H54 (cell line): ENCODE data around the gene CADPS2.

Experiments used
- DNase-seq: peaks from one replicate; pipeline ENCODE4 v3.0.0; 2011; ENCODE audit warnings: low spot score, mixed read lengths; ENCODE audit not compliant: insufficient read length
- FAIRE-seq: peaks from 3 replicates; lab custom pipeline; 2011; peaks lifted over from hg19 to GRCh38; lab: Jason Lieb, UNC
- POLR2A ChIP-seq: IDR thresholded peaks from 2 replicates; pipeline ENCODE4 v1.6.1; 2011; ENCODE audit warnings: low read depth, mild to moderate bottlenecking, low read length

Gene CADPS2

DNA sequence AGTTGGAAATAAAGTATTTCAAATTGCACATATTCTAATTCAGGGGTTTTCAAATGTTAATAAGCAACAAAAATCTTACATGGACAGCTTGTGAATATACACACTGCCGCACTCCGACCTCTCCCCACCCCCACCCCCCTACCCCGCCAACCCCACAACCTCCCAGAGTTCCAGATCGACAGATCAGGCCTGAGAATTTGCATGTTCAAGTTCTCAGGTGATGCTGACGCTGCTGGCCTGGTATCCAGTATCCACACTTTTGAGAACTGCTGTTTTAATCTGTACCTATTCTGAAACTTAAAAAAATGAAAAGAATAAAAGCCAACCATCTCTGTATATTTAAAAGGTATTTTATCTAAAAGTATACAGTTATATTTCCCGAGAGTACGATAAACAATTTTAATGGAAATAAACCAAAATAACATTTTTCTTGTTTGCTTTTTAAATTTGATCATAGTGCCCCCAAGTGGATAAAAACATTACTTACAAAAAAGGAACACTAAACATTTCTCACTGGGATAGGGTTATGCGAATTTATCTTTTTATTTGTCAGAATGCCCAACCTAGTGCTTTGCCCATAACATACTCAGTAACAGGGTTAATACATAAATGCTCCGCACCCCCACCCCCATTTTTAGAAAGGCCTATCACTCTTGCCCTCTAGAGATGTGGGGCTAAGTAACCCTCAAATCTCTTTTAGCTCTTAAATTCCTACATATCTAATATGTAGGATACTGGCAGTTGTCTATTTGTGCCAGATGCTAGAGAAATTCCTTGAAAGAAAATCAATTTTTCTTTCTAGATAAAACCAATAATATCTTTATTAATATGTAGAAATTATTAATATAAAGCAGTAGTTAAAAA, 353.6 kb downstream of the CADPS2 start:
- FAIRE-seq (peak; percentile 36), DNase-seq (no peak)

DNA sequence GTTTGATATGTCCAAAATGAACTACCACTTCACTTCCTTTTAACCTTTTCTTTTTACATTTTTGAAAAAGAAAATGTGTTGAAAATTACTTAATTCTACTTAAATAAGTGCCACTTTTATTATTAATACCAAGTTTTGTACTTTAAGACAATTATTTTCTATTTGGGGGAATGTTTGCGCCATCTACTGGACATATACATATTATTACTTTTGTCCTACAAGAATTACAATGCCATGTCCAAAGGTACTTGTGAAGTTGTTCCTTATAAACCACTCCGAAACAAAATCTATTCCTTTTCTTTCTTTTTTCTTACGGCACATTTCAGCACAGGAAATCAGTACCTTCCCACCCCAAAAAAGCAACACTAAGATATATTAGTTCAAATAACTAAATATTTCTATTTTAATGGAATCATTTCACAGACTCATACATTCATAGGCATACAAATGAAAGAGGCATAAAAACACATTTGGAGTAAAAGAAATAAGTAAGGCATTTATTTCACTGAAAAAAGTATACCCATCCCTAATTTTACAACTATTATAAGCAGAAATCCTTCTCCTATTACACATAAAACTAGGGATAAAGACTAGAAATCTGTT, 357.3 kb downstream of the CADPS2 start:
- FAIRE-seq (no peak), DNase-seq (no peak)
- TF ChIP-seq POLR2A = no peak

More for the DNA sequence above, 353.6 kb downstream of the CADPS2 start:
- no peak for TF ChIP-seq POLR2A

DNA sequence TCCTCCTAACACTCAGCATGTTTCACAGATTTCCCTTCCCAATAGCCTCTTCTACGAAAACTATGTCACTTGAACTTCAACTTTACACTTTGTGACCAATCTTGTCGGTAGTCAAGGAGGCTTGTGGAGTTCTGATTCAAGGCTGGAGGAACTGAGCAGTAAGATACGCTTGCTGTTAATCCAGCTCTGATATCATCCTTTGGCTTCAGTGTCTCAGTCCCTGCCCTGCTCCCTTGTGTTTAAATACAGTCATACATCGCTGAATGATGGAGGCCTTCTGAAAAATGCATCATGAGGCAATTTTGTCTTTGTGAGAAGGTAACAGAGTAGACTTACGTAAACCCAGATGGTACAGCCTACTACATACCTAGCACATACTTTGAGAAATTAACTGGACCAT, 360.9 kb downstream of the CADPS2 start:
- no peak for TF ChIP-seq POLR2A
- FAIRE-seq = no peak
- DNase-seq = no peak

DNA sequence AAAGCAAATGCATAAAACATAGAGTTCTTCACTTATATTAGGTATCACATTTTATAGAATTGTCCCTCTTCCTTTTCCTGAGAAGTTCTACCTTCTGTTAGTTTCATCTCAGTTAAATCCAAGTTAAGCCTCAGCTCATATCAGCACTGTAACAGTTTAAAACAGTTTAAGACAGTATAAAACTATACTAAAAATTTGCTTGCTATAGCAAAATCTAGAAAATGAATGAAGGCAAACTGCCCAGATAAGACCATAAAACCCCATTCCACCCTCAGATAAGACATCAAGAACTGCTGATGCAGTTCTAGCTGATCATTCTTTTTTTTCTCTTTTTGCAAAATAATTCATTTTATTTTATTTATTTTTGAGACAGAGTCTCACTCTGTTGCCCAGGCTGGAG, 364.5 kb downstream of the CADPS2 start:
- TF ChIP-seq POLR2A = no peak
- DNase-seq (no peak), FAIRE-seq (no peak)

DNA sequence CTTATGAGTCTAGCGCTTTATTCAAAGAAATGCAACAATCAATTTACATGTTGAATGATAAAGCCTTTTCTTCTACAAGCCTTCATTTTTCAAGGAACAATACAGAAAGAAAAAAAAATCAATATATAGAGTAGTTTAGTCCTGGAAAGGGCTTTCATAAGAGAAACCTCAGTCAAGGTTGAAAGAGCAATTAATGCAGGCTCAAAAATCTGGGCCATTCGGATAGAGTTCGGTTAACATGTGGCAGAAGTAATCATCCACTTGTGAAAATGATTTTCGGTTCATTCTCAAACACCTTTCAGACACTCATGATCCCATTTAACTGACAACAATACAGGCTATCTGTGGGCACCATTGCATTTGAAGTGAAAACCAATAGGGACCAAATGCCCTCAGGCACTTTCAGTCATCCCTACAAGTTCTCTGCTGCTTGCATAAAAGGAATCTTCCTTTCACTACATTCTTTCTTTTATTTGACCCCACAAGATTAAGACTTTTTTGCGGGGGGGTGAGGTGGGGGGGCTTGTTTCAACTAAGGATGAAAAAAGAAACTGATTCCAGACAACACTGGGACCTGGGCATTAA, 365.2 kb downstream of the CADPS2 start:
- no peak for TF ChIP-seq POLR2A
- FAIRE-seq = no peak
- DNase-seq = no peak

DNA sequence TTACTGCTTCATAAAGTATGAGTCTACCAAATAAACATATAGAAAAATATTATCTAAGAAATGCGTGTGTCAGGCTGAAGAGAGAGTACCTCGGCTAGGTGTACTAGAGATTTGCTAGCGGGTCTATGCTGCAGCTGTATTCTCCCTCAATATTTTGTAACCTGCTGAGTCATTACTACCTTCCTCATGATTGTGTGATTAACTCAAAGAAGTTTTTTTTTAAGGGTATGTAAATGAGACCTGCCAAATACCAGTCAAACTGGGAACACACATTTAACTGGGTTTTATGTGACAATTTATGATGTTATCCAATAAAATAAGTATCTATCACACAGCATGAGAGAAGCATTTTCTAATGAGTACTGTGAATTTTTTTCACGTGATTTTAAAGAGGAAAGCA, 367.8 kb downstream of the CADPS2 start:
- FAIRE-seq = no peak

DNA sequence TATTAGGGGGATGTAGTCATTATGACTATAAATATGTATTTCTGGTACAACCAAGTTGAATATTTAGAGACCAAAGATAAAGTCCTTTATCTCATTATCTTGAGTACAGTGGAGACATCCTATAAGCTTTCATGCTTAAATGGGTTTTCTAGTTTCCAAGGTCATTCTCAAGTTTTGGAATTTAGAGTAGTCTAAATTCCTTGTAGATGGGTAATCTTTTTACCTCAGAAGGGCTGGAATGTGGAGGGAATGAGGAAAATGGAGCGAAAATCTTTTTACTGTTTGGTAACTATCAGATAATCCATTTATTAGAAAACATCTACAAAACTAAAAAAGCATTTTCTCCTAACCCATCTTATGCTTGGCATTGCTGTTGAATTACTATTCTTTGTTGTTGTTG, 368.7 kb downstream of the CADPS2 start:
- no peak for DNase-seq
- no peak for FAIRE-seq
- no peak for TF ChIP-seq POLR2A

More for the DNA sequence above, 367.8 kb downstream of the CADPS2 start:
- no peak for TF ChIP-seq POLR2A
- no peak for DNase-seq

DNA sequence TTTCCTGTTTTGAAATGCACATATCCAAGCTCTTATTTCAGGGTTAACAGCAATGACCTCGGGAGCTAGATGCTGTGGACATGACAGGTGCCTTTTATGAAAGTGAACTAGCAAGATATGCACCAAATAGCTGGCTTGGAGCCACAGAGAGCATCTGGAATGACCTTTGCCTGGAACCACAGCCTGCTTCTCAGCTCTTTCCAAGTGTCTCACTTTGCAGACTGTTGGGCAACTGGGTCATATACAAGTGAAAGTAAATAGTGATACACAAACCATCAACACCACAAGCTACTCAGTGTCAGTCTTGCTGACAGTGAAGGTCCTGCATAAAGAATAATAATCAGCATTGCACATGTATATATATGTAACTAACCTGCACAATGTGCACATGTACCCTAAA, 370.9 kb downstream of the CADPS2 start:
- DNase-seq (no peak), FAIRE-seq (no peak)
- TF ChIP-seq POLR2A = no peak

DNA sequence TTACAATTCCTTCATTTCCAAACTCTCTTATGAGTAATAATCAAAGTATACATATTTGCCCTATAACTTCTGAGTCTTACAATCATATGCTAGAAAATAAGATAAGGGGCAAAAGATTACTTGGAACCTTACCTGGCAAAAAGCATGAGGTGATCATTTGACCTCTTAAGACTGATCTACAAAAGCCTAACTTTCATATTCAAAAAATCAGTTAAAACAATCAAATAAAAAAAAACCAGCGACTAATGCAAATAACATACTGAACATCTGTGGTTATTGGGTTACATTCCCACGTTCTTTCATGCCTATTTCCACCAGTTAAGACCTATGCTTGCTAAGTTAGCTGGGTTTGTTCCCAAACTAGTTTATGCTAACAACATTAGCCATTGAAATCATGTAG, 375.0 kb downstream of the CADPS2 start:
- FAIRE-seq (no peak), DNase-seq (no peak)
- no peak for TF ChIP-seq POLR2A

DNA sequence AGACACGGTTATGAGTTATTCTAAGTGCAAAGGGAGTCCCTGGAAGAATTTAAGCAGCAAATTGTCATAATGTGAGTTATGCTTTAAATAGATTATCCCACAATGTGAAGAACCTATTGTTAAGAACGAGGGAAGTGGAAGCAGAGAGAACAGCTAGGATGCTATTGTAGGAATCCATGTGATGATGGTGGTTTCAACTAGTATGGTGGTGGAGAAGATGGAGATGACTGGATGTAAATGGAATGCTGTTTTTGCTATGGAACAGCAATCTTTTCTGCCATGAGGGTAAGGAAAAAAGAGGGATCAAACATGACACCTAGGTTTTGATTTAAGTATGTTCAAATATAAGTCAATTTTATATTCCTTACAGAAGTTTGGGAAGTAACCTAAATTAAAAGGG, 378.7 kb downstream of the CADPS2 start:
- no peak for TF ChIP-seq POLR2A
- no peak for DNase-seq
- no peak for FAIRE-seq

DNA sequence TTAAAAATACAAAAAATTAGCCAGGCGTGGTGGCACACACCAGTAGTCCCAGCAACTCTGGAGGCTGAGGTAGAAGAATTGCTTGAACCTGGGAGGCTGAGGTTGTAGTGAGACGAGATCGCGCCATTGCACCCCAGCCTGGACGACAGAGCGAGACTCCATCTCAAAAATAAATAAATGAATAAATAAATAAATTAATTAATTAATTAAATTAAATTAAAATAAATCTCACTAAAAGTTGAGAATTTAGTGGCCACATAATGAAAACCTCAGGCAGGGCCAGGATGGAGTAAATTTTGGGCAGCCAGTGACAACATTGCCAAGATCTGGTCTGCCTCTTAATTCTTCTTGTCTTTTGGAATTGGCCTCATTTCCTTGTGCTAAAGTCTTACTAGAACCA, 394.3 kb downstream of the CADPS2 start:
- FAIRE-seq (no peak), DNase-seq (no peak)
- TF ChIP-seq POLR2A = no peak

DNA sequence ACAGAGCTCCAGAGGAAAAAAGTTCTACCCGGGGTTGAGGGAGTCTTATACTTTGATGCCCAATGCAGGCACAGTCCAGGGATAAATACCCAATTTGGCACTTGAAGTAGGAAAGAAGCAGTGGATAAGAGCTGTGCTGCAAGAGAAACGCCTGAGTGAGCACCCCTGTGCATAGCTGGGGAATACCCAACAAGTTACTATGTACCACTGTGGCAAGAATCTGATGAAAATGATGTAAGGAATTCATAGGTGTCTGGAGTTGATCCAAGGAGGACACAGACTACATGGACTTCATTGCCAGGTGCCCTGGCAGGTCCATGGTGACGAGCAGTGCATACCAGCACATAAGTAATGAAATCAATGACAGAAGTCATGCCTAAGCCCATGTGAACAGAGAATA, 398.0 kb downstream of the CADPS2 start:
- no peak for TF ChIP-seq POLR2A
- no peak for FAIRE-seq
- DNase-seq = no peak

DNA sequence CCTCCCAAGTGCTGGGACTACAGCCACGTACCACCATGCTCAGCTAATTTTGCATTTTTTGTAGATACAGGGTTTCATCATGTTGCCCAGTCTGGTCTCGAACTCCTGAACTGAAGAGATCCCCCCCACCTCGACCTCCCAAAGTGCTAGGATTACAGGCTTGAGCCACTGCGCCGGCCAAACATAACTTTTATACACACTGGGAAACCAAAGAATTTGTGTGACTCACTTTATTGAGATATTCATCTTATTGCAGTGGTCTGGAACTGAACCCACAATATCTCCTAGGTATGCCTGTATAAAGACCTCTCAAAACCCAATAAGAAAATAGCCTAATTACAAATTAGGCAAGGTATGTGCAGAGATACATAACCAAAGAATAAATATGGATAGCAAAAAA, 399.1 kb downstream of the CADPS2 start:
- FAIRE-seq (no peak), DNase-seq (no peak)
- TF ChIP-seq POLR2A = no peak

DNA sequence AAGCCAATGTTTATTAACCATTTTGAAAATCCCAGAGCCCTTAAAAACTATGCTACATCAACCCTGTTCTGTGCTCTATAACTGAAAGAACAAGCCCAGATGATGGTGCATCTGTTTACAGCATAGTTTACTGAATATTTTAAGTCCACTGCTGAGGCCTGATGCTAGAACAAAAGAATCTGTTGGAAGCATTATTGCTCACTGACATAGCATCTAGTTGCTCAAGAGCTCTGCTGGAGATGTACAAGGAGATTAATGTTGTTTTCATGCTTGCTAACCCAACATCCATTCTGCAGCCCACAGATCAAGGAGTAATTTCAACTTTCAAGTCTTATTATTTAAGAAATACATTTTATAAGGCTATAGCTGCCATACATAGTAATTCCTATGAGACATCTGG, 400.4 kb downstream of the CADPS2 start:
- FAIRE-seq = no peak
- no peak for DNase-seq
- TF ChIP-seq POLR2A = no peak
